ENCODE data around the gene TRIM59.
"Not testable (repeated sequence)": the region's sequence is repeated elsewhere in the genome, so short reads cannot be mapped to it uniquely, and the experiment has no call there.

The TRIM59 gene

GRCh38 chr3:160454995-160455394 lies 5.4 kb upstream of the TRIM59 start:
- no peak for DNase-seq

DNA sequence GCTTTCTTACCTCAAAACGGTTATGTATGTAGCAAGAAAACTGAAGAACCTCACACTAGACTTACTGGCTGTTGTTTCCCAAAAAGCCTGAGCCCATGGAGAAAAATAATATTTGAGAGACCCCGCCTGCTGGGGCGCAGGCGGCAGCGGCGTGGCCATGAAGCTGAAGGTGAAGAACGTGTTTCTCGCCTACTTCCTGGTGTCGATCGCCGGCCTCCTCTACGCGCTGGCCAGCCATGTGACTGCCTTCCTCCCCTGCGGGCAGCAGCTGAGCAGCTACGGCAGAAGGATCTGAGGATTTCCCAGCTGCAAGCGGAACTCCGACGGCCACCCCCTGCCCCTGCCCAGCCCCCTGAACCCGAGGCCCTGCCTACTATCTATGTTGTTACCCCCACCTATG lies 2.7 kb upstream of the TRIM59 start:
- not testable (repeated sequence) for DNase-seq

GRCh38 chr3:160451602-160452001 lies 2.0 kb upstream of the TRIM59 start:
- no peak for DNase-seq

DNA sequence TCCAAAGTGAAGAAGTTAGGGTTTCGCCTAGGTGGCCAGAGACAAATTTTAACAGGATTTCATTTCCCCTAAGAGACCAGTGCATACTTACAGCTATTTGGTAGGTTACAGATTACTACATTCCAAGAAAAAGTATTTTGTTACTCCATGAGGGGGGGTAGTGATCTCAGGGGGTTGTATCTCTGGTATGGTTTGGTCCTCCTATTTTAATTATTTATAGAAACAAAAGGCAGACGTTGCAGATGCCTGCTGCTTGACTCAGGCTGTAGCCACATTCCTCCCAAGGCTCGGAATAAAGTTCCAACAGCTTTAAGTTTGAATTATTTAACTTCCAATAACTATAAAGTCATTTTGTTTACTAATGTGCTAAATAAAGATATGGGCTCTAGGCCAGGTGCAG lies 1.3 kb upstream of the TRIM59 start:
- no peak for DNase-seq

DNA sequence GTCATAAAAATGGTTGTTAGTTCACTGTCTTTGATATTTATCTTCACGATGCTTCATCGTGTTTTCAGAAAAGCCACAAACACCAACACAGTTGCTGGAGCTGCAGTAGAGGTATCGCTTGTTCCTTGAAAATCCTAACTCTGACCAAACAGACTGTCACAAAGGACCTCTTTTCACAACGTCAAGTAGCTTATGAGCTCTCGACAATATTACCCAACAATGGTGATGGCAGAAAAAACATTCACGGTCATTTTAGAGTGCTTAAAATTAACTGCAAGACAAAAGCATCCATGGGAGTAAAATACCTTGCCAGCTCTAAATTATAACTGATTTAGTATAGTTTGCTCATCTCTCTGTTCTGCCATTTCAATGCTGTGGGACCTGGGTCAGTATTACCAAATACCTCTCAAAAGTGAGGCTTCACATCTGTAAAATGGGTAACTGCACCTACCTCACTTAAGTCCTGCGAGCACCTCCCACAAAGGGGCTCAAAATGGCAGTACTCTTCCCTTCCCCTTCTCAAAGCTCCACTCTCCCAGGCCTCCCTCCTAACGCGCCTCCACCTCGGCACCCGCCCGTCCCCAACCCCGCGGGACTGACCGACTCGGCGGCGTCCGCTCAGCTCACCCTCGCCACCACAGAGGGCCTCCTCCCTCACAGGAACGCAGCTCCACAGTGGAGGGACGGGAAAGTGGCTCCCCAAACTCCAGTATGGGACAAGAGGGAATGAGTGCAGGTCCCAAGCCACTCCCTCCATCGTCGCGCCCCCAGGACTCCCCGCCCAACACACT lies 546 bp downstream of the TRIM59 start:
- peak; percentile 31 for DNase-seq

DNA sequence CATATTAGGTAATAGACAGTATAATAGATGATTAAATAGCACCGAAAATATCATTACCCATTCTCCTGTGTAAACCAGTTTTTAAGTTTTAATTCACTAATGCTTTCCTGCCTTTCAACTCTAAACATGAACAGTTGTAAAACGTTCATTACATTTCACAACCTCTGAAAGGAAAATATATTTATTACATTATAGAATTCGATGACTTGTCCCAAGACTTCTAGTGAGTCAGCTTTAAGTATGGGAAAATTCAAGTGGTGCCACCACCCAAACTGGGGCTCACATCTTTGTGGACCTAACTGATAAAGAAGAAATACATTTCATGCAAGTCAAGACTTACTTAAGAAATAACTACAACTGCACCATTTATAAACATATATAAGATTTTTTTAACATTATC lies 2.0 kb downstream of the TRIM59 start:
- DNase-seq: no peak

DNA sequence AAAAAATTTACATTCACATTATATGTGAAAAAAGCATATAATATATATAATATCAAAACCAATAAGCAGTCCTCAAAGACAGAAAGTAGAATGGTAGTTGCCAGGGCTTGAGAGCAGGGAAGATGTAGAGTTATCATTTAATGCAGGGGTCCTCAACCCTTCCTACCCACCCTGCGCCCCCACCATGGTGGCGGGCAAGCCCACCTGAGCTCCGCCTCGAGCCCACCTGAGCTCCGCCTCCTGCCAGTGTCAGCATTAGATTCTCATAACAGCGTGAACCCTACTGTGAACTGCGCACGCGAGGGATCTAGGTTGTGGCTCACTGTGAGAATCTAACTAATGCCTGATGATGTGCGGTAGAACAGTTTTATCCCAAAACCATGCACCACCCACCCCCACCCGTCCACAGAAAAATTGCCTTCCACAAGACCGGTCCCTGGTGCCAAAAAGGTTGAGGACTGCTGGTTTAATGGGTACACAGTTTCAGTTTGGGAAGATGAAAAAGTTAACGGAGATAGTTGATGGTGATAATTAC lies 3.0 kb downstream of the TRIM59 start:
- no peak for DNase-seq

DNA sequence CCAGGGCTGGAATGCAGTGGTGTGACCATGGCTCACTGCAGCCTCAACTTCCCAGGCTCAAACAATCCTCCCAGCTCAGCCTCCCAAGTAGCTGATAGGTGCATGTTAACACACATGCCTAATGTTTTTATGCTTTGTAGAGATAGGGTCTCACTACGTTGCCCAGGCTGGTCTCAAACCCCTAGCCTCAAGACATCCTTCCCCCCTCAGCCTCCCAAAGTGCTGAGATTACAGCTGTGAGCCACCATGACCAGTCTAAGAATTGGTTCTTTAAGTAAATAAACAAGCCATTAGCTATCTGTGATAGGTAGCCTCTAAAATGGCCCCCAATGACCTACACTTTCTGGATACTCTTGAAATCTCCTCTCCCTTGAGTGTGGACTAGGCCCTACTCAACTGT lies 3.7 kb downstream of the TRIM59 start:
- DNase-seq: no peak

- DNase-seq: no peak
These were observed 5.2 kb downstream of the TRIM59 start for GRCh38 chr3:160444411-160444810.

DNA sequence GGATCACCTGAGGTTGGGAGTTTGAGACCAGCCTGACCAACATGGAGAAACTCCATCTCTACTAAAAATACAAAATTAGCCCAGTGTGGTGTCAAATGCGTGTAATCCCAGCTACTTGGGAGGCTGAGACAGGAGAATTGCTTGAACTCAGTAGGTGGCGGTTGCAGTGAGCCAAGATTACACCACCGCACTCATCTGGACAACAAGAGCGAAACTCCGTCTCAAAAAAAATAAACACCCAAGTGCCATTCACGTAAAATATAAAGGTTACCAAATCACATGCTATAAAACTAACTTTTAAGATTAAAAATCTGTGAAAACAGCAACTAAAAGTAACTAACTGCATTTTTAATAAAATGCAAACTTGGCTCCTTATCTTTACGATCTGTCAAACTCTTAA lies 8.9 kb downstream of the TRIM59 start:
- DNase-seq: no peak

GRCh38 chr3:160437083-160437455 lies 12.5 kb downstream of the TRIM59 start:
- DNase-seq: no peak

- no peak for DNase-seq
These were observed 13.8 kb downstream of the TRIM59 start for GRCh38 chr3:160435747-160436146.

- DNase-seq: no peak
These were observed 14.5 kb downstream of the TRIM59 start for GRCh38 chr3:160435095-160435494.

- DNase-seq: no peak
These were observed 15.5 kb downstream of the TRIM59 start for GRCh38 chr3:160434071-160434470.

- no peak for DNase-seq
These were observed 21.7 kb downstream of the TRIM59 start for GRCh38 chr3:160427832-160428424.

- DNase-seq: no peak
These were observed 32.3 kb downstream of the TRIM59 start for GRCh38 chr3:160417311-160417710.

GRCh38 chr3:160413613-160414248 lies 35.9 kb downstream of the TRIM59 start:
- DNase-seq: peak; percentile 78

DNA sequence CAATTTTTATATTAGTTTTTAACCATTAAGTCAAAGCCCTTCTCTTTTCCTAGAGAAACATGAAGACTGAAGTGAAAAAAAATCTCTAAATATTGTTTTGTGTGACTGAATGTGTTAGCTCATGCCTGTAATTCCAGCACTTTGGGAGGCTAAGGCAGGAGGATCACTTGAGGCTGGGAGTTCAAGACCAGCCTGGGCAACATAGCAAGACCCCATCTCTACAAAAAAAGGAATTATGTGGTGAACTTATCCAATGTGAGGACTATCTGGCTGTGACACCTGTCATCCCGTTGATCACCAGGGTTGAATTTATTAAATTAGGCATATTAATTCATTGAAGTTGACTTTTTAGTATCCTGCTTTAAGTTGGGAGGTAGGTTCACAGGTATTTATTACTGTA lies 37.1 kb downstream of the TRIM59 start:
- DNase-seq: no peak

DNA sequence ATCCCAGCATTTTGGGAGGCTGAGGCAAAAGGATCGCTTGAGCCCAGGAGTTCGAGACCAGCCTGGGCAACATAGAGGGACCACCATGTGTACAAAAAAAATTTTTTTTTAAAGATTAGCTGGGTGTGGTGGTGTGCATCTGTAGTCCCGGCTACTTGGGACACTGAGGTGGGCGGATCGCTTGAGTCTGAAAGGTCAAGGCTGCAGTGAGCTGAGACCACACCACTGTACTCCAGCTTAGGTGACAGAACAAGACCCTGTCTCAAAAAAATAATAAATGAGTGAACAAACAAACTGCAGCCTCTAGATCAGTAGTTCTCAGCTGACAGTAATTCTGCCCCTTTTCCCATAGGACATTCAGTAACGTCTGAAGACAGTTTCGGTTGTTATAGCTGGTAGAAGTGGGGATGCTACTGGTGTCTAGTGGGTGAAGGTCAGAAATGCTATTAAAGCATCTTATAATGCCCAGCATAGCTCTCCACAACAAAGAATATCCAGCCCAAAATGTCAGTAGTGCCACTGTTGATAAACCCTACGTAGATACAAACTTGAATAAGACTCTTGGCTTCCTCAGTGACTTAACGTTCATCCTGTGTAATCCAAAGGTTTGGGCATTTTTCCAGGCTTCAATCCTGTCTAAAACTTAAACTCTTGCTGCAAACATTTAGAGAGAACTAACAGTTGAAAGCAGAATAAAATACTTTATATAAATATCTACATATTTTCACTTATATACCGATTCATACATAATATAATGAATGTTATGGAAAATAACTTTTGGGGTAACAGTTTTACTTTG lies 39.6 kb downstream of the TRIM59 start:
- no peak for DNase-seq

DNA sequence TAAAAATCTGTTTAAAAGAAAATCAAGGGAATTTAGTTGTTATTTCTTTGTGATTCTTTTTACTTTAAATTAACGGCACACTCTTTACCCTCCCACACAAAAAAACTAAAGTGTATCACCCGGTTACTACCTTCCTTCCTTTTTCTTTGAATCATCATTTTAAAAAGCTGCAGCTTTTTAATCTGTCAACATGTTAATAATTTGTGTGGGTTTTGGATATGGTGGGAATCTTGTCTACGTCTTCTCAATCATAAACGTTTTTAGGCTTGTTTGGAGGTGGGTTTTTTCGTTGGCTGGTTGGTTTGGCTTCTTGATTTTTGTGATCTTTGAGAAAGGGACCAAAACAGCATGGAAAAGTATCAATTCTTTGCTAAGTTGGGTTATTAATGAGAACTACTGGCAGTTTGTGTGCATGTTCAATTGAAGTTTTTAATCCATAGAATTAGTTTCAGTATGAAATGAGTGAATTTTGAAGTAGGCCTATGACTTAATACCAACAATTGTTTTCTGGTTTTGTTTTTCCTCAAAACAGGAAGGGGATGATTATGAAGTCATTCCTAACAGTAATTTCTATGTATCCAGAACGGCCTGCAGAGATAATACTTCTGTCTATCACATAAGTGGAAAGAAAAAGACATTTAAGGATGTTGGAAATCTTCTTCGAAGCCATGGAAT lies 45.7 kb downstream of the TRIM59 start:
- DNase-seq: no peak

DNA sequence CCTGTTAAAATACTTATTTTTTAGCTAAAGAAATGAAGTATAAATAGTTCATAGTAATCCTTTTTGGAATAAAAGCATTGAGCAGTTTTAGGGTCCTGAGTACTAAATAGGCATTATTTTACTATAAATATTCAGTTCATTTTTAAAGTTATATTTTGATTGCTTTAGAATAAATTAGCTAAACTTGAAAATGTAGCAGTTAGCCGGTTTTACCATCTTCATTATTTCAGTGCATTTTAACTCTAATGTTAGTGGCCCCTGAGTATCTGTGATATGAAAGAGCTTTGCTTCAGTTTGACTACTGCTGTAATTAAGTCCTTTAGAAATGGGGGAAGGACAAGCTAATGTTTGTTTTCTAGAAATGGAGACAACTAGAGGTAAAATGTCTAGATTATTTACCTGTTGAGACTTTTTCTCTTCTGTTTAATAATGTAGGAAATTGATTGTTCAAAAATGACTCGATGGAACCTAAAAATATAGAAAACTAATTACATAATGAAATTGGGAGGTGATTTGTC lies 46.5 kb downstream of the TRIM59 start:
- no peak for DNase-seq

Data from CD4-positive, alpha-beta T cell treated with Interleukin-17A for 1 hour (primary cell).